Stimulated activated CD8-positive, alpha-beta memory T cell treated with anti-CD3 and anti-CD28 coated beads, Interleukin-15, amount 100 ng/mL, for 4 hours (primary cell): ENCODE results near the gene ERVH48-1.
"Not testable (repeated sequence)": the region's sequence is repeated elsewhere in the genome, so short reads cannot be mapped to it uniquely, and the experiment has no call there.

Experiments used
- DNase-seq, 2 donors: peaks; one replicate each; pipeline ENCODE4 v3.0.0-alpha.2; 2020; ENCODE audit warnings: low read depth in 2 of 2

The ERVH48-1 gene

GRCh38 chr21:42939582-42940413 is 14.4 kb upstream of the ERVH48-1 start:
- DNase-seq, result no peak

DNA sequence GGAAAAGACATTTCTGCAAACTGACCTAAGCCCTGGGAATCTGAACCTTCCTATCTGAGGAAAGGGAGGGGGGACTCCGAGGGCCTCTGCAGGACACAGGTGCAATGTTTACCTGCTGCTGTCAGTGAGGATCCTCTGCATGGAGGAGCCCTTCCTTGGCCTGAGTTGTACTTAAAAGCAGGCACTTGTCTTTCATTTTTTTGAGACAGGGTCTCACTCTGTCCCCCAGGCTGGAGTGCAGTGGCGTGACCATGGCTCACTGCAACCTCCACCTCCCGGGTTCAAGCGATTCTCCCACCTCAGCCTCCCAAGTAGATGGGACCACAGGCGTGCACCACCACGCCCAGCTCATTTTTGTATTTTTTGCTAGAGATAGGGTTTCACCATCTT is 13.2 kb upstream of the ERVH48-1 start:
- not testable (repeated sequence) for DNase-seq

DNA sequence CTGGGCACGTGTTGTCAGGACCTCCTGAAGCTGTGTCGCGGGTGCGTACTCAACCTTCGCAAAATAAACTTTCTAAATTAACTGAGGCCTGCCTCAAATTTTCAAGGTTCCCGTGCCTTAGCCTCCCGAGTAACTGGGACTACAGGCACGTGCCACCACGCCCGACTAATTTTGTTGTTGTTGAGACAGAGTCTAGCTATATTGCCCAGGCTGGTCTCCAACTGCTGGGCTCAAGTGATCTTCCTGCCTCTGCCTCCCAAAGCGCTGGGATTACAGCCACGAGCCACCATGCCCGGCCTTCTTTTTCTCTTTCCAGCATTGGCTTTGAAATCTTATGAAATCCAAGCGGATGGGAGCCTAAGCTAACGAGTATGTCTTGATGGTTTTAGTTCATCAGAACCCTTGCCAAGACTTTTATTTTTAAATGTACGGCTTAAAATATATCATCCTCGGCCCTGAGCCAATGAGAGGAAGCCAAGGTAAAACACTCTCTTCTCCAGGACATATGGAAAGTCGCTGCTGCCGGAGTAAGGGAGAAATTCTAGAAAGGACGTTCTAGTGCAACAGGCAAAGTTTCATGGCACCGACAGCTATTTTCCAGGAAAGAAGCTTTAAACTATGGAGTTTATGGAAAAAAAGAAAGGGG is 12.7 kb upstream of the ERVH48-1 start:
- DNase-seq, result no peak

- DNase-seq, result not testable (repeated sequence)
These were observed 11.9 kb upstream of the ERVH48-1 start for GRCh38 chr21:42937034-42937940.

DNA sequence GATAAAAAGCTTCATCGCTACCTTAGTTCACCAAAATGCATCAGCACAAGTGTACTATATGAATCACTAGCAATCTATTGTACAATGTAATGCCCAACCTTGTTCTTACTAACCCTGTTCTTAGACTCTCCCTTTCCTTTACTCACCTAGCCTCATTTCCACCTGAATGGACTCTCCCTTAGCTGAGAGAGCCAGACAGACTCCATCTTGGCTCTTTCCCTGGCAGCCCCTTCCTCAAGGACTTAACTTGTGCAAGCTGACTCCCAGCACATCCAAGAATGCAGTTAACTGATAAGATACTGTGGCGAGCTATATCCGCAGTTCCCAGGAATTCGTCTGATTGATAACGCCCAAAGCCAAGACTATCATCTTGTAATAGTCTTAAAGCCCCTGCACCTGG is 10.9 kb upstream of the ERVH48-1 start:
- DNase-seq, result not testable (repeated sequence)

GRCh38 chr21:42933973-42934372 is 8.5 kb upstream of the ERVH48-1 start:
- not testable (repeated sequence) for DNase-seq

- DNase-seq, result not testable (repeated sequence)
These were observed 7.9 kb upstream of the ERVH48-1 start for GRCh38 chr21:42933137-42933970.

DNA sequence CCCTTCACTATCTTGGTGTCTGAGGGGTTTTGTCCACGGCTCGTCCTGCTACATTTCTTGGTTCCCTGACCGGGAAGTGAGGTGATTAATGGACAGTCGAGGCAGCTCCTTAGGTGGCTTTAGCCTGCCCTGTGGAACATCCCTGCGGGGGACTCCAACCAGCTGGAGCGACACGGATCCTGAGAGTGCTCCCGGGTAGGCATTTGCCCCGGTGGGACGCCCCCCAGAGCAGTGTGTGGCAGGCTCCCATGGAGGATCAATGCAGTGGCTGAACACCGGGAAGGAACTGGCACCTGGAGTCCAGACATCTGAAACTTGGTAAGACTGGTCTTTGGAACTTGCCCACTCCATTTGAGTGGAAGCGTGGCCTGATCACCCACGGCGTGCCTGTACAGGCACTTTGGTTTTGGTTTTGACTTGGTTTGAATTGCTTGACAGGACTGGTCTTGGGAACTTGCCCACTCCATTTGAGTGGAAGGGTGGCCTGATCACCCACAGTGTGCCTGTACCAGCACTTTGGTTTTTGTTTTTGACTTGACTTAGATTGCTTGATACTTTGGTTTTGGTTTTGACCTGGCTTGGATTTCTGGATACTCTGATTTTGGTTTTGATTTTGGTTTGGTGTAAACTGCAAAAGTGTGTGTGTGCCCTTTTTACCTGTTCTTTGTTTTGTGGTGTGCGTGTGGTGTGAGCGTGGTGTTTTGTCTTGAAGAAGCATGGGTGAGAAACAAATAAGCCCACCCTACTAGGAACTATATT is 7.1 kb upstream of the ERVH48-1 start:
- DNase-seq, result not testable (repeated sequence)

- DNase-seq, result no peak
These were observed 6.3 kb upstream of the ERVH48-1 start for GRCh38 chr21:42931560-42932235.

- DNase-seq, result no peak
These were observed 4.5 kb upstream of the ERVH48-1 start for GRCh38 chr21:42929969-42930368.

DNA sequence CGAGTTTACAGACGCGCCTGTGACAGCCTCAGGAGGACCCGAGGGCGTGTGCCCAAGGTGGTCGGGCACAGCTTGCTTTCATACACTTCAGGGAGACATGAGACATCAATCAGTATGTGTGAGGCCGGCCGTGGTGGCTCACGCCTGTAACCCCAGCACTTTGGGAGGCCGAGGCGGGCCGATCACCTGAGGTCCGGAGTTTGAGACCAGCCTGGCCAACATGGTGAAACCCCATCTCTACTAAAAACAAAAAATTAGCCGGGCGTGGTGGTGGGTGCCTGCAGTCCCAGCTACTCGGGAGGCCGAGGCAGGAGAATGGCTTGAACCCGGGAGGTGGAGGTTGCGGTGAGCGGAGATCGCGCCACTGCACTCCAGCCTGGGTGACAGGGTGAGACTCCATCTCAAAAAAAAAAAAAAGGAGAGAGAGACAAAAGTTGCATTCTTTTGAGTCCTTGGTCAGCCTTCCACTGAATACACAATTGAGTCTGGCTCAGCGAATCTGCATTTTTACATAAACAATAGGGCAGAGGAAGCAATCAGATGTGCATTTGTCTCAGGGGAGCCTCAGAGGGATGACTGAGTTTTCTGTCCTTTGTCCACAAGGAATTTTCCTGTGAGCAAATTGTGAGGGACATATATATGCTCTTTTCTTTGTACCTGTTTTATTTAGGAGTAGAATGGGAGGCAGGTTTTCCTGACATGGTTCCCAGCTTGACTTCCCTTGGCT is 2.2 kb upstream of the ERVH48-1 start:
- DNase-seq, result not testable (repeated sequence)

GRCh38 chr21:42924433-42924751 is 1.0 kb downstream of the ERVH48-1 start:
- DNase-seq, result no peak

DNA sequence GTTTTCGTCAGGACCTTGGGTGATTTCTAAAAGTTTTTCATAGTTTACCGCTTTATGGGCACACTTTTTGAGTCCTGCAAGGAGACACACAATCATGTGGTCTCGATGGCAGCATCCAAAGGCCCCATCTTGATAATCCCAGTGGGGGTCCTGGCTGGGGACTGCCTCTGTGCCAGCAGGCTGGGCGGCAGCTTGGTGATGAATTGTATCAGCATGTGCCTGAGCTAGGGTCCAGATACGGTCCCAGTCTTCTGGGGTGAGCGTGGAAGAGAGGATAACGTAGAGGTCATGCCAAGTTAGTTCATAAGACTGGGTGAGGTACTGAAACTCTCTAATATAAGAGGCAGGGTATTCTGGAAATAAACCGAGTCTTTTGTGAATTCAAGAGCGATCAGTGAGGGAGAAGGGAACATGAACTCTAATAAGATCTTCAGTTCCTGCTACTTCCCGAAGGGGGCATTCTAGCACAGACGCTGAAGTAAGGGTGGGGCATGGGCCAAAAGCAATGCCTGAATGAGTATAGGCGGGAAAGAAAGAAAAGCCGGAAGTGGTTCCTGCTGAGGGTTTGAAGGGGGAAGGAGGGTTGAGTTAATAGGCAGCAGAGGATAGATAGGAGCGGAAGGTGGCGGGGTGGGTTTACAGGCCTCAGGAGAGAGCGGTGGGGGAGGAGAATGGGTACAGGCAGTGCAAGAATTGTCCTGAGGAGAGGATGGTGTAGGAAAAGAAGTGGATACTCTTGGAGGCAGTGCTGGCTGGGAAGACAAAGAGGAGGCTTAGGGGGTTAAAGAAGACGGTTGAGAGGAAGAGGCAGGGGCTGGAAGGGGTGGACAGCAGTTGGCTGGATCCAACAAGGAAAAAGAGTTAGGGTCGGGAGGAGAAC is 1.6 kb downstream of the ERVH48-1 start:
- DNase-seq, result peak; percentile 22 to 46

GRCh38 chr21:42922918-42923317 is 2.5 kb downstream of the ERVH48-1 start:
- DNase-seq, result no peak

DNA sequence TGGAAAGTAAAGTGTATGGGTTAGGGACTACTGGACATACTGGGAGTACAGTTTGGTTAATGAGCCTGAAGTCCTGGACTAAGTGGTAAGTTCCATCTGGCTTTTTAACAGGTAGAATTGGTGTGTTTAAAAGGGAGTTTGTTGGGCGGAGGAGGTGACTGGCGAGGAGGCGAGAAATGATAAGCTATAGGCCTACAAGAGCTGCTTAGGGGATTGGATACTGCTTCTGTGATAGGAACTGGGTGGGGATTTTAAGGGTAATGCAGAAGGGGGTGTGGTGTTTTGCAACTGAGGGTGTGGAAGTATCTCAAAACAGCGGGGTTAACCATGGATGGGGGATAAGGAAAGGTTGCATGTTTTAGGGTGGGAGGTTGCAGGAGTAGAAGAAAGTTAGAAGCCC is 3.5 kb downstream of the ERVH48-1 start:
- DNase-seq, result no peak

DNA sequence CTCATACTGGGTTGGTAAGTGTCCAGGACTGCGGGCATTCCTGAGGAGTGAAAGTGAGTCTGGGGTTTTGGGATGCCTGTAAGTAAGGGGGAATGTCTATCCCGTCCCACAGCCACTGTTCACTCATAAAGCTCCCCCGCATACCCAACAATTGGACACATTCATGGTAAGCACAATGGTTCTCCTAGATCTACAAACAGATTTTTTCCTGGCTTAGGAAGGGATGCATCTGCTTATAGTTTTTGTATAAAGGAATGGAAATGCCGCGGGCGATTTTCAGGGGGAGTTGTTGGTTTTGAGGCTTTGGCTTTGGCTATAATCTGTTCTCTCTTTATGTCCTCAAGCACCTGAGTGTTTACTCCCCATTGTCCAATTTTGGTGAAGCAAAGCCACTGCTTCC is 7.1 kb downstream of the ERVH48-1 start:
- no peak for DNase-seq

DNA sequence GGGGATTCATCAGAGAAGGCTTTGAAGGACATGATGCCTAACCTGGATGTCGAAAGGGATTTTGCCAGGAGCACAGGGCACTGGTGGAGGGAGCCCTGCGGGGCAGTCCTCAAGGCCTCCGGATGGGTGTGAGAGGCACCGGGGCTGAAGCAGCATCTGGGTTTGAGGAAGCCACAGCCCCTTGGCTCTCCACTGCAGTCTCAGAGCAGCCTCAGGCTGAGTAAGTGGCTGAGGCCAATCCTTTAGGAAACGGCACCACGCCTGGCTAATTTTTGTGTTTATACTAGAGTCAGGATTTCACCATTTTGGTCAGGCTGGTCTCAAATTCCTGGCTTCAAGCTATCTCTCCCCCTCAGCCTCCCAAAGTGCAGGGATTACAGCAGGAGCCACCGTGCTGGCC is 12.0 kb downstream of the ERVH48-1 start:
- DNase-seq, result no peak

GRCh38 chr21:42911920-42912319 is 13.5 kb downstream of the ERVH48-1 start:
- DNase-seq, result not testable (repeated sequence)
